Stimulated activated CD4-positive, alpha-beta T cell treated with anti-CD3 and anti-CD28 coated beads, Interleukin-15, amount 100 ng/mL, for 1 hour (primary cell): Measurements from ENCODE around the gene MRPL41.
A peak's percentile ranks its signal among the peaks of the same experiment; 100 is the strongest.
"Not testable (repeated sequence)": the region's sequence is repeated elsewhere in the genome, so short reads cannot be mapped to it uniquely, and the experiment has no call there.

Experiments used
- DNase-seq, 2 donors: peaks; one replicate each; pipeline ENCODE4 v3.0.0-alpha.2; 2020; ENCODE audit warnings: low read depth in 1 of 2, low spot score in 1 of 2

The MRPL41 gene

GRCh38 chr9:137551264-137552021 lies at the start of gene MRPL41:
Gene MRPL41 (plus strand): TSS chr9:137551879. CDS start chr9:137552082, 203 bp downstream.
- peak; percentile 82 to 87 for DNase-seq

- DNase-seq: no peak
Observed at GRCh38 chr9:137502008-137502911, 49.4 kb upstream of the MRPL41 start.

DNA sequence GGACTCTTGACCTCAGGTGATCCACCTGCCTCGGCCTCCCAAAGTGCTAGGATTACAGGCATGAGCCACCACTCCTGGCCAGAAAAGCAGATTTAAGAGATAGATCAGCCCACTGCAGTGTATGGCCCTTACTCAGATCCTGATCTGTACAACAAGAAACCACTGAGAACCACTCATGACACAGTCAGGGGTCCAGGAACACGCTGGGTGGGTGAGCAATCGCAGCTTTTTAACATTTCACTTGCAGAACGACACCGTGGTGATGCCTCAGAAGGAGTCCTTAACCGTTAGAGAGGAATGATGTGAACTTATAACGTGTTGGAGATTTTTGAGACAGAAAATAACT lies 47.3 kb upstream of the MRPL41 start:
- DNase-seq: no peak

DNA sequence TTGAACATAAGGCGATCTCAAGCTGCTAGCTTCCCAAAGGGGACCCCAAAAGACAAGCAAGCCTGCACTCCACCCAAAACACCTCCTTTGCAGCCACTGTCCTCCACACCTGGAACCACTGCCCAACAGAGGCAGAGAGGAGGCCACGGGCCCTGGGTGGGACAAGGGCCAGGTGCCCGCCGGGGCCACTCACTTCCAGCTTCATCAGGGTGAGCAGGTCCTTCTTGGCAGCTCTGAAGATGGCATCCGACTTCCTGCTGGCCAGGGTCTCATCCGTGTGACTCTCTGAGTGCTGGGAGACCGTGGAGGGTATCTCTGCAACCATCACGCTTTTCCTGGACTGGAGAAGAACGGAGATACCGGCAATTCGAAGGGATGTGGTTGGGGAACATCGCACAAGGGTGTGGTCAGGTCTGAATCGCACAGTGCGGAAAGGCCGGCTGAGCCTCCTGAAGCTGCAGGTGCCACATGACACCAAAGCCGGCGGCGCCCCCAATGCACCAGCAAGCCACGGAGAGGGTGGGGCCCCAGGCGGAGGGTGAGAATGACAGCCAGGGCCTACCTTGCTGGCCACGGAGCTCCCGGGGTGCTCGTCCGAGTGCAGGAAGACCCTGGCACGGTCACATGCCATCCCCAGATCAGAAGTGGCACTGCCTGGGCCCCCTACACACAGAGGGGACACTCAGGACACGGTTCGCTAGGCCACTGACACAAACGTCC lies 46.1 kb upstream of the MRPL41 start:
- no peak for DNase-seq

DNA sequence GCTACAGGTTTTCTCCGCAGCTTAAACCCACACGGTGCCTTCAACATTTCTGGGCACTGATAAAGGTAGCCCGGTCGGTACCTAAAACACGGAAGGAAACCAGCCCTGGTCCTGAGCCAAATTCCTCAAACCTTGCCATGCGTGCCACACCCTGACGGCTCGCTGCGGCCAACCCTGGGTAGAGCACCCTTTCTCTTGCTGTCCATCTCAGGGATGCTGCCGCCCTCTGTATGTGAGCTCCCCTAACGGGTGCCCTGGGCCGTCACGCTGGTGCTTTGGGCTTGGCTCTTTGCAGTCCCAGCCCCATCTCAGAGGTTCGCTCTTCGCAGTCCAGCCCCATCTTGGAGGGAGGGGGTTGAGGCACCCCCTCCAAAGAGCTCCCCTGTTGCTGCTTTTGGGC lies 45.4 kb upstream of the MRPL41 start:
- no peak for DNase-seq

GRCh38 chr9:137506702-137507171 lies 44.9 kb upstream of the MRPL41 start:
- DNase-seq: no peak

GRCh38 chr9:137509198-137509597 lies 42.5 kb upstream of the MRPL41 start:
- no peak for DNase-seq

- not testable (repeated sequence) for DNase-seq
Observed at GRCh38 chr9:137511126-137511525, 40.6 kb upstream of the MRPL41 start.

DNA sequence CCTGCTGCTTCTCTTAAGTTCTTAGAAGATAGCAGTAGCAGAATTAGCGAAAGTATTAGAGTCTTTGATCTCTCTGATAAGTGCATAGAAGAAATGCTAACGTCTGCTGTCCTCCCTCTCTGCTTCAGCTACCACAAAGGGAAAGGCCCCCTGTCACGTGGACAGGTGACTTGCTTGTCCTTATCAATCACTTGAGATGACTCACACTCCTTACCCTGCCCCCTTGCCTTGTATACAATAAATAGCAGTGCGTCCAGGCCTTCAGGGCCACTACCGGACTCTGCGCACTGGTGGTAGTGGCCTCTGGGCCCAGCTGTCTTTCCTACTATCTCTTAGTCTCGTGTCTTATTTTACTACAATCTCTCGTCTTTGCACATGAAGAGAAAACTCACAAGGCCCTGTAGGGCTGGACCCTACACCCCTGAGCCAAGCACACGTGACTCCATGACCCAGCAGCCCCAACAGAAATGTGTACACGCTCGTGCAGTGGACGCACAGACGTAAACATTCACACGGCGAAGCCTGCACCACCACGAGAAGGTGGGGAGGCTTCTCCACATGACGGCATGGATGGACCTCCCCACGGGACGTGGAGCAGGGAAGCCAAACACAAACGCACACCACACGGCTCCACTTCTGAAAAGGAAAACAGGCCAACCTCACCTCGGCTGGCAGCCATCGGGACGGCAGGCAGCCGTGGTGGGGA lies 39.8 kb upstream of the MRPL41 start:
- no peak for DNase-seq

GRCh38 chr9:137513136-137513535 lies 38.5 kb upstream of the MRPL41 start:
- DNase-seq: not testable (repeated sequence)

DNA sequence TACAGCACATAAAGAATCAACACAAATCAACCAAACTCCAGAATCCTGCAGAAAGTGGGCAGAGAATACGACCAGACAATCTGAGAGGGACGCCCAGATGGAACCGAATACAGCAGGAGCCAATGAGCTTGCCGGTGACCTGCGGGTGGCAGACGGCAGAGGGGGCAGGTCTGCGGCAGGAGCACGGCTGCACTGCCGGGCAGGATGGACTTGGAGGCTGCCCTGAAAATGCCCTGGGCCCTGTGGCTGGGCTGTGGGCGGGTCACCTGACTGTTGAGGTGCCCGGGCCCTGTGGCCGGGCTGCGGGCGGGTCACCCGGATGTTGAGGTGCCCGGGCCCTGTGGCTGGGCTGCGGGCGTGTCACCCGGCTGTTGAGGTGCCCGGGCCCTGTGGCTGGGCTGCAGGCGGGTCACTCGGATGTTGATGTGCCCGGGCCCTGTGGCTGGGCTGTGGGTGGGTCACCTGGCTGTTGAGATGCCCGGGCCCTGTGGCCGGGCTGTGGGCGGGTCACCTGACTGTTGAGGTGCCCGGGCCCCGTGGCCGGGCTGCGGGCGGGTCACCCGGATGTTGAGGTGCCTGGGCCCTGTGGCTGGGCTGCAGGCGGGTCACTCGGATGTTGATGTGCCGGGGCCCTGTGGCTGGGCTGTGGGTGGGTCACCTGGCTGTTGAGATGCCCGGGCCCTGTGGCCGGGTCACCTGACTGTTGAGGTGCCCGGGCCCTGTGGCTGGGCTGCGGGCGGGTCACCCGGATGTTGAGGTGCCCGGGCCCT lies 37.7 kb upstream of the MRPL41 start:
- DNase-seq: not testable (repeated sequence)

- no peak for DNase-seq
Observed at GRCh38 chr9:137514691-137515337, 36.9 kb upstream of the MRPL41 start.

DNA sequence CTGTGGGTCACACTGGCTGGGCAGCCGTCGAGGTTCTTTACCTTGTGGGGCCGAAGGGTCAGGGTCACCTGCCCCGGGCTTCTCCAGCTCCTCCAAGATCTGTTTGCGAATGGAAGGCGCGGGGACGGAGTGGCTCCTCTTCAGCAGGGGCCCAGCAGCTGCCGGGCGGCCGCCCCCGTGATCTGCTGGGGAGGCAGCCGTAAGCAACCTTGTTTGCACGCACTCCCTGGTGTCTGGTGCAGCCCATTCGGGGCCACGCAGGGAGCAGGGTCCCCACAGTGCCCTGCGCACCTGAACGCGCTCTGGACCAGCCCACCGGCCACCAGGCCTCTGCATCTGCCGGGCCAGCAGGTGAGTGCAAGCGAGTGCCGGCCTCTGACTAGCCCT lies 36.3 kb upstream of the MRPL41 start:
- DNase-seq: no peak

- no peak for DNase-seq
Observed at GRCh38 chr9:137516144-137516917, 35.3 kb upstream of the MRPL41 start.

GRCh38 chr9:137518661-137519459 lies 32.8 kb upstream of the MRPL41 start:
- not testable (repeated sequence) for DNase-seq

GRCh38 chr9:137519553-137519952 lies 32.1 kb upstream of the MRPL41 start:
- no peak for DNase-seq

DNA sequence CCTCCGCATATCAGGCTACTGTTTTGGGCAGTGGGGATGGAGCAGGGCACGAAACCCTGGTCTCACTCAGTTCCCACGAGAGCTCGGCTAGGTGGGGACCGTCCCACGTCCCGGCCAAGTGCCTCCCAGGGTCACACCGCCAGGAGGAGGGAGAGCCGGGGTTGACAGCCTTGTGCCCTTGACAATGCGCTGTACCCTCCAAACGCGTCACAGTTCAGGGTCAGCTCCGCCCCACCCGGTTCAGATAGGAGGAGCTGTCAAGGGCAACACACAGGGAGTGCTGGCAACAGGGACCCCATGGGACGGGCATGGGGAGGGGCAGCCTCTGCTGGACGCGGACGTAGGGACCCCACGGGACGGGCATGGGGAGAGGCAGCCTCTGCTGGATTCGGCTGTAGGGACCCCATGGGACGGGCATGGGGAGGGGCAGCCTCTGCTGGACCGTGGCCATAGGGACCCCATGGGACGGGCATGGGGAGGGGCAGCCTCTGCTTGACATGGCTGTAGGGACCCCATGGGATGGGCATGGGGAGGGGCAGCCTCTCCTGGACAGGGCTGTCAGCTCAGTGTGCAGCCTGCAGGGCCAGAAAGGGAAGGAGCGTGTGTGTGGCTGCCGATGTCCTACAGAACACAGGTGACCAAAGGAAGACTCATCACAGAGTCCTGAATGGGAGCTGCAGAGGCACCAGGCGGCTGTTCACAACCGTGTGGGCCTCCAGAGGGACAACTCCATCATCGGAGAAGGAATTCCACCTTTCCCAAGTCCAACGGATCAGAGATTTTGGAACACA lies 30.9 kb upstream of the MRPL41 start:
- DNase-seq: no peak
